A204.1 (cell line): Measurements from ENCODE around the gene PGS1.

Source experiments
- FAIRE-seq: peaks from 2 replicates; lab custom pipeline; 2012; peaks lifted over from hg19 to GRCh38; lab: Jason Lieb, UNC

The PGS1 gene

DNA sequence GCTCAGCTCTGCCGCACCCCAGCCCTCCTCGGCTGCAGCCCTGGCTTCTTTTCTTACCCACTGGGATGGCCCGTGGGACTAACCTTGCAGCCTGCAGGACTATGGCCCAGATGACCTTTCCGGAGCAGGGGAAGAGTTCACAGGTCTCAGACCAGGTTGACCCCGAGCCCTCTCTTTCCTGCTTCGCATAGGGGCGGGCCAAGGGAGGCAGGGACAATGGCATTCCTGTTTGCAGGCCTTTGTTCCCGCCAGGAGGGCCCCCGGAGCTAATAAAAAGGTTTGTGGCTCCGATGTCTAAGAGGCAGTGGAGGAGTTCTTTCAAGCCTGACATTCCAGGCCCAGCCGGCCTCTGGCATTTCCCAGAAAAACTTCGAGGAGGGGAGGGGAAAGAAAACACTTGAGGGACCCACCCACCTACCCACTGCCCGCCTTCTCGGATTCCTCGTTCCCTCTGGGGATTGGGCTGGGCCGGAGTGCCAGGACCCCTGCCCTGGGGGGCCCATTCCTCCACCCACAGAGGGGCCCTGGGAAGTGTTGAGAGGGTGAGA is 12.8 kb upstream of the PGS1 start:
- no peak for FAIRE-seq

DNA sequence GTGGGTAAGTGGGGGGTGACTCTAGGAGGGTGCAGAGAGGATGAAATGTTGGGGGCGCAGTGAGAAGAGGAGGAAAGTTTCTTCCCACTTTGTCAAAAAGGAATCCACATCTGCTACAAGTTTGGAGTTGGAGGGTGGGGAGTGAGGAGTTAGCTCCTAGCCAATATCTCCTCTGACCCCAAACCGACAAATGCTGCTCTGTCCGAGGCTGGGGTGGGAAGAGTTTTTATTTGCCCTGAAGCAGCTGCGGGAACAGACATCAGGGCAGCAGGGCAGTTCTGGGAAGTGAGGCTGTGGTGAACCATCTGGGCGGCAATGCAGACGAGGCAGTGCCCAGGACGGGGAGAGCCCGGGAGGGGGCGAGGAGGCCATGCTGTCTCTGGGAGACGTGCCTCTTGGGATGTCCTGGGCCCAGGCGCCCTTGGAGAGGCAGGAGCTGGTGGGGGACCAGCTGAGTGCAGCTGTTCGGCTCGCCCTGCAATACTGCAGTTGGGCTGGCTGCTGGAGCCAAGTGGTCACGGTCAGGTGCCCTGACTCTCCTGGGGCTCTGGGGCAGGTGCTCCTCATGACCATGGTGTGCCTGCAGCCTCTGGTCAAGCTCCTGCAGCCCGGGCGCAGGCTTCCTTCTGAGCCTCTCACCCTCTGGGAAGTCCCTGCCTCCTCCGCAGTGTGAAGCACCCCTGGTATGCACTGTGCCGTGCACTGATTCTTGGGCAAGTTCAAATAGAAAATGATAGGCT is 12.2 kb upstream of the PGS1 start:
- no peak for FAIRE-seq

DNA sequence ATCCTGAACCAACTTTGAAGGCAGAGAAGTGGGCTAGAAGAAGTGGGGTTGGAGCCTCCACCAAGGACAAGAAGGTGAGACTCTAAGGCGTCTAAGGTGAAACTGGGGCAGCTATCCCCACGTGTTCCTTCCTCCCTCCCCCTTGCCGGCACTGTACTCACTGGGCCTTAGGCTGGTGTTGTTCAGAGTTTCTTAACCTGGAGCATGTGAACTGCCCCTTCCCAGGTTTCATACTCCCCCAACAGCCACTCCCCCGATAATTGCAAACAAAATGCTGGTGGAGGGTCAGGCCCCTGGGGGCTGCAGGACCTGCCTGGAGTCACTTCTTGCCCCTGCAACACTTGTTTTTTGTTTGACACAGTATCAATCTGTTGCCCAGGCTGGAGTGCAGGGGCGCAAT is 11.3 kb upstream of the PGS1 start:
- FAIRE-seq = no peak

- FAIRE-seq = no peak
Measured at GRCh38 chr17:78368348-78368747, 10.1 kb upstream of the PGS1 start.

- no peak for FAIRE-seq
Measured at GRCh38 chr17:78368854-78369495, 9.5 kb upstream of the PGS1 start.

GRCh38 chr17:78369791-78370381 is 8.6 kb upstream of the PGS1 start:
- FAIRE-seq = no peak

GRCh38 chr17:78371056-78371455 is 7.4 kb upstream of the PGS1 start:
- no peak for FAIRE-seq

GRCh38 chr17:78372841-78373240 is 5.6 kb upstream of the PGS1 start:
- no peak for FAIRE-seq

DNA sequence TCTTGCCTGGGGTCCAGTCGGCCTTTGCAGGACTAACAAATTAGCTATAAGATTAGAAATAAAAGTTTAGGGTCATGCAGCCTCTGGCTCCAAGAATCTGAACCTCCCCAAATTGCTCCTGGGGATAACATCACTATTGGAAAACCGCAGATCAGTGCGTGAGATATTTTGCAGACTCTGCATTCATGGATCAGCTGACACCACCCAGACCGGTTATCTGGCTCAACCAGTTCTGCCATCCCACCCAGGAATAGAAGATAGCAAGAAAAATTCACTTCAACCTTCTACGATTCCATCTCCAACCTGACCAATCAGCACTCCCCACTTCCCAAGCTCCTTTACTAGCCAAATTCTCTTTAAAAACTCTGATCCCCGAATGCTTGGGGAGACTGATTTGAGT is 4.3 kb upstream of the PGS1 start:
- no peak for FAIRE-seq

DNA sequence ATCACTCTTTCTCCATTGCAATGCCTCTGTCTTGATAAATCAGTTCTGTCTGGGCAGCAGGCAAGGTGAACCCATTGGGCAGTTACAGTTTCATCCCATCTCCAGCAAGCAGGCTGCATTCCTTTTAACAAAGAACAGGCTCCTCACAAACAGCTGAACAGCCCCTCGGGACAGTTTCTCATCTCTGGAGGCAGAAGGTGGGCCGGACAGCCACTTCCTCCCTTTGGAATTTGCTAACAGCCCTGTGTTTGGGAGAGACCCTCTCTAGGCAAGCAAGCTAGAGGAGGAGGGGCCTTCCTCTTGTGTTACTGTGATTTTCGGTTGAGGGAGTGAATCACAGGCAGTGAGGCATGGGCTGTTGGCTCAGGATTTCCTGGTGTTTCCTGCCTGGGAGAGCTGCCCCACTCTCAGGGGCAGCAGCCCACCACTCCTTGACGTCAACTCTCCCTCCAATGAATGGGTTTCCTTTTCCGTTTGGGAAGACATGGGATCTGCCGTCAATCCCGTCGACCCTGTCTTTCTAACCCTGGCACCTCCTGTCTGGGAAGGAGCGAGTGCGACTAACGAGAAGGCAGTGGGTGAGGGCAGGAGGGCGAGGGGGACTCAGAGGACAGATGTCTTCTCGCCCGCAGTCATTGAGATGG is 3.7 kb upstream of the PGS1 start:
- FAIRE-seq = no peak

DNA sequence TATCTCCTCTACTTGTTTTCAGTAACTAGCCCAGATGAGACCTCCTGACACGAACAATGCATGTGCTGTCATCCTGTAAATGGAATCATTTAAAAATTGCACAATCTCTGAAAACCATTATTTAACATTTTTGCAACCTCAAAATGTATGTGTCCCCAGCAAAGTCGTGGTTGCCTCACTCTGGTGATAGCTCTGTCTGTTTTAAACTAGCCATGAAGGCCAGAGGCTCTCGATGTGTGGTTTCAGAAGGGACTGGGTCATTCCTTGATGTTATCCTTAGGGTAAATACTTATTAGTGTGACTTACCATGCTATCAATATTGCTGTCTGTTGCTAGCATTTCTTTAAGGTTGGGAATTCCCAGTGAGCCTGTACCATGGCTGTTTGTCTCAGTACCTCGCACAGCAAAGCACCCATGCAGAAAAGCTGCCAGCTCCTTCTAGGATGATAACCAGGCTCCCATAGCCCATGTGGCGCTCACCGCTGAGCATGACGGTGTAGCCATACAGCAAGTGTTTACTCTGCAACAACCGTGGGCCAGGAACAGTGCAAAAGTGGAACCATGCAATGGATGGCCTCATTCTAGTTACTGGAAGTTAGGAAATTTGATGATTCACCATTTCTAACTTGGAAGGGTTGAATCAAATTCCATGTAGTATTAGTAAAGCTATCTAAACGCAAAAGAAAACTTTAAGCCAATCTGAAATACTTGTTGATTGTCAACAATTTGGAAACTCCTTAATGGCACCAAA is 2.9 kb upstream of the PGS1 start:
- FAIRE-seq = no peak

DNA sequence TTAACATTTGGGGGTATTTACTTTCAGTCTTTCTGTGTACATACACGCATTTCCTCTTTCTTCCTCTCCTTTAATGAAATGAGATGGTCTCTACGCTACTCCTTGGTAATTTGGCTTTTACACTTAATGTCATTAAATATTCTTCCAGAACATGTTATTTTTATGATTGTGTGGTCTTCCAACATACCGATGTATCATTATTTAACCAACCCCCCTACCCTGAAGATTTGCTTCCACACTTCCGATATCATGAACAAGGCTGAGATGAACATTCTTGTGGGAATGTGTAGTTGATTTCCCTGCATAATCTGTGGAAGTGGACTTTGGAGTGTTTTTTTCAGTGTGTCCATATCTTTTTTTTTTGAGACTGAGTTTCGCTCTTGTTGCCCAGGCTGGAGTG is 2.3 kb upstream of the PGS1 start:
- FAIRE-seq = no peak

GRCh38 chr17:78377858-78378224 is 608 bp upstream of the PGS1 start:
- no peak for FAIRE-seq

GRCh38 chr17:78379131-78379491 is 662 bp downstream of the PGS1 start:
- no peak for FAIRE-seq

GRCh38 chr17:78380370-78380769 is 1.9 kb downstream of the PGS1 start:
- FAIRE-seq = no peak

GRCh38 chr17:78381601-78382232 is 3.3 kb downstream of the PGS1 start:
- no peak for FAIRE-seq

DNA sequence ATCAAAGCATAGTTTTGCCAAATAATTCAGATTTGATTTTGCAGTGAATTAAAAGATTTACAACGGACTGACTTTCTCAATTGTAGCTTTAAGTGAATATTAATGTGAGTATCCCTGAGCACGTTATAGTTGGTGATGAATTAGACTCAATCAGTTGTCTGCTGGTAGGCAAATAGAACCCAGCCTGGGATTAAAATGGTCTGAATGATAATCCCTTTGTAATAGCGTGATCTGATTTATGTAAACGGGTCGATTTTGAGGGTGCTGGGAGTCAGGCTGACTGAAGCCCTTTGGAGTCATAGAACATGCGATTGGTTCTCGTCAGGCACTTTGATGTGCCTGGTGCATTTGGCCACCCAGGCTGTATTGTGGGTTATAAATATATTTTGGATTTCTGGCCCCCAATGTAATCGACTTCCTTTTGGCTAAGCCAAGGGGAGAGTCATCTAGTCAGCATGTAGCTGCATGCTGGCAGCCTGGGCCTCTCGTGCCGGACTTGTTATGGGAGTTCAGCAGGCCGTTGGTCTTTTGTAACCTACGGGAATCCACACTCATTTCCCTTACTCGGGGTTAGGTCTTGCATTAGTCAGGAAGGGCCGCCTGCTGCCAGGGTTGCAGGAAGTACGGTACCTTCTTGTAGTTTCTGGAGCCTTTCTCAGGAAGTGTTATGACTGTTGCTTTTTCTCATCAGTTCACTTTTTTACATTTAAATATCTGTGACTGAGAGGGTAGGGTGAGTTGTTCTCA is 5.4 kb downstream of the PGS1 start:
- FAIRE-seq = no peak

- FAIRE-seq = no peak
Measured at GRCh38 chr17:78384479-78385175, 6.2 kb downstream of the PGS1 start.

GRCh38 chr17:78387977-78388941 is 9.8 kb downstream of the PGS1 start:
- FAIRE-seq = no peak
